Left lobe of liver (tissue), 2 donors: Measurements from ENCODE around the gene TAGLN3. TPM values are rescaled to one million over a fixed set of nuclear protein-coding genes. Genes with fewer than 3 reads are reported as not detected.

Source experiments
- ATAC-seq: fragments of 200-7000 bp; cut with Tn5 transposase; one replicate; pipeline ENCODE4 v1.9.1; 2020; ENCODE audit warnings: mild to moderate bottlenecking, moderate library complexity
- DNase-seq: peaks from one replicate; pipeline ENCODE4 v3.0.0-alpha.2; 2020; ENCODE audit warnings: low spot score
- total RNA-seq: library from RNA; stranded (reverse); gene quantifications from one replicate; pipeline ENCODE4 v1.2.1, GENCODE V29; 2021
- donor health status: DM: no; HTN: no; CAD: no; lungs with moderate emphysema.
- donor health status: DM: no; HTN: yes; CAD: no.

The TAGLN3 gene
- total RNA-seq, 1 donor from 2014 or later, result not detected

DNA sequence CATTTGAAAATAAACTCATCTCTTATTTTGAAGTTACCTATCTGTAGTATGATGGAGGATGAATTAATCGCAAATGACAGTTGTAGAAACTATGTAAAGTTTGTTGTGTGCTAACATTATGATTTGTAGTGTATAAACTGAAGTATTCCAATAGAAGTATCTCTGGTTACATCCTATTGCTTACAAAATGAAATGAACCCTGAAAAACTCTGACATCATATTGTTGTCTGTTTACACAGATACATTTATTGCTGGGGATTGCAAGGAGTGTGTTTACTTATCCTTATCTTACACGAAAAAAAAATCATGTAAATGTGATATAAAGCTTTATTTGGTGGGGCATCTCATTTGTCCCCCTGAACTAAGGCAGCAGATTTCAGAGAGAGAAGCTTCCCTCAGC lies 22.5 kb upstream of the TAGLN3 start:
- ATAC-seq, result no peak
- DNase-seq, result no peak

DNA sequence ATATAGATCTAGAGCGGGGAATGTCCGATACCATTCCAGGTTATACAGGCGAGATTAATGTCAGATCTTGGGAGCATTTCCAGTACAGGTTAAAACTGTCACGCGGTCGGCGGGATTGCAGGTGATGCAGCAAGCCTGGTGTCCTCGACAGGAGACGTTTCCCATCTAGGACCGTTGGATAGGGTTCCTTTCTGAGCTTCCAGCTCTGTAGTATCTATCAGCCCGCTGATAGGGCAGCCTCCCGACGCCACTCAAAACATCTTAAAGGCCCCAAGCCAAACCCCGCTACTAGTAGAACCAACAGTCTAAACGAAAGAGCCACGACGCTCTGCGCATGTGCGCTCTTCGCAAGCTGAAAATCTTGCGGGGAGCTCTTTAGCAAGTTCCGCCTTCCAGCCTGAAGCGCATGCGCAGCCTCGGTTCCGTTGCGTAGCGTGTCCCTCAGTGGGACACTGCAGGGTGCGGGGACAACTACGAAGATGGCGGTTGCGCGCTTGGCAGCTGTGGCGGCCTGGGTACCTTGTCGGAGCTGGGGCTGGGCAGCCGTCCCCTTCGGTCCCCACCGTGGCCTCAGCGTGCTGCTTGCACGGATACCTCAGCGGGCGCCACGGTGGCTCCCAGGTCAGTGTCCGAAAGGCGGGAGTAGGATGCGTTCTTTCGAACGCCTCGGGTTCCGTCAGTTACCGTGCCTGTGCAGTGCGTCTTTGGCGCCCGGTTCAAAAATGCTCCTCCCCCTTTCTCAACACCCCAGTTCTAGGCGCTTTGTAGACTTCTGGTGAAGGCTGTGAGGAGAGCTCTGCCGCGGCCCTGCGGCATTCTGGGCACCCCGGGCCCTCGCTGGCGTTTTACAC lies 19.9 kb upstream of the TAGLN3 start, which contains the start of gene ABHD10:
Gene ABHD10, plus strand, starts transcription at position 444 of the 851 bp plus-strand sequence. Its CDS starts 36 bp downstream, at position 480.
- DNase-seq, result peak; percentile 98
- ATAC-seq, result peak; percentile 92

DNA sequence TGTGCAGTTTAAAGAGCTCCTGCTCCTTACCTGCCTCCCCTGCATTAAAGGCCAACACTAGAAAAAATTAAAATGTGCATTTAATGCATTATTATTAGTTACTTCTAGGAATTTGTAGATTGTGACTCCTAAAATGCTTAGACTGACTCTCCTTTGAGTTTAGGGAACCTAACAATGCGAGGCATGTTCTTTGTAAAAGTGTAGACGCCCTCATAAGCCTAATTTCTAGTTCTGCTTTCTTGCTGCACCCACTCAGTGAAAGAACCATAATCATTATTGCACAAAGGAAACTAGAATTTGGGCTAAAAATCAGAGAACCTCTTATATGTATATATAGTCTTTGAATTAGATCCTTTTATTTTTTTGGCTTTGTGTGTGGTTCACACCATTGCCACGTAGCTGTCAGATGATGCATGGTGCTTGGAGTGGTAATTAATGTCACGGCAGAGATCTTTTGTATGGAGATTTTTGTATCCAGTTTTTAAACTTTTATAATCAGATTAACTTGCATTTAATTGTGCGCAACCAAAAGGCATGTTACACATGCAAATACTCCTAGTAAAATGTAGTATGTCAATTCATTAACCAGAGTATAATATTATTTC lies 19.2 kb upstream of the TAGLN3 start:
- no peak for DNase-seq
- peak; percentile 8 for ATAC-seq

DNA sequence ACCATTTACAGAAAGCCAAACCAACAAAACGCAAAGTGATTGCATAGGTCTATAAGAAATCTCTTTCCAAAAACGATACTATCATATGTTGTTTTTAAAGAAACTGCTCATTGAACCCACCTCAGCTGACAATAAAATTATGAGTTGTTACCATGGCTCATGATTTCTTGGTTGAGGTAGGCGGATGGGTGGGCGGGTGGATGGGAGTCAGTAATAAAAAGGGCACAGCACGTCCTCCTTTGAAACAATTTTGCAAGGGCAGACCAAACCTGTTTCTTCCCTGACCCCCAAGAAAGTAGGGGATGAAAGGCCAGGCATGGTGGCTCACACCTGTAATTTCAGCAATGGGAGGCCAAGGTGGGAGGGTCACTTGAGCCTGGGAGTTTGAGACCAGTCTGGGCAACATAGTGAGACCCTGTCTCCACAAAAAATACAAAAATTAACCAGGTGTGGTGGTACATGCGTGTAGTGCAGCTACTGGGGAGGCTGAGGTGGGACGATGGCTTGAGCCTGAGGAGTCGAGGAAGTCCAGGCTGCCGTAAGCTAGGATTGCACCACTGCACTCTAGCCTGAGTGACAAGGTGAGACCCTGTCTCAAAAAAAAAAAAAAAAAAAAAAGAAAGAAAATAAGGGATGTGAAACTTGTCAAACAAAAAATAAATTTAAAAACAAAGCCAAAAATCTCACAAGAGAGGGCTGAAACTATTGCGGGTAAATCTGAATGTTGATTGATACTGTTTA lies 17.8 kb upstream of the TAGLN3 start:
- no peak for DNase-seq
- ATAC-seq, result no peak

DNA sequence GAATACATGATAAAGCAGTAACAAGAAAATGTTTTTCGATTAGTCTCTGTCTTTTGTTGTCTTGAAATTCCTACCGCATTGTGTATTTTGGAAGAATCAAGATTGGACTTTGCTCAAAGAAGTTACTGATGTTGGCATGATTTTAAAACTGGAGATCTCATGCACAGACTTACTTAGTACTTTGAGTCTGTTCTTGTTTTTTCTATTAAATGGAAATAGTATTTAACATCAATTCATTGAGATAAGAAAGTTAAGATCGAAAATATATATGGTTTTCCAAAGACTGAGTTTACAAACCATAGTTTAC lies 17.3 kb upstream of the TAGLN3 start:
- no peak for ATAC-seq
- no peak for DNase-seq

DNA sequence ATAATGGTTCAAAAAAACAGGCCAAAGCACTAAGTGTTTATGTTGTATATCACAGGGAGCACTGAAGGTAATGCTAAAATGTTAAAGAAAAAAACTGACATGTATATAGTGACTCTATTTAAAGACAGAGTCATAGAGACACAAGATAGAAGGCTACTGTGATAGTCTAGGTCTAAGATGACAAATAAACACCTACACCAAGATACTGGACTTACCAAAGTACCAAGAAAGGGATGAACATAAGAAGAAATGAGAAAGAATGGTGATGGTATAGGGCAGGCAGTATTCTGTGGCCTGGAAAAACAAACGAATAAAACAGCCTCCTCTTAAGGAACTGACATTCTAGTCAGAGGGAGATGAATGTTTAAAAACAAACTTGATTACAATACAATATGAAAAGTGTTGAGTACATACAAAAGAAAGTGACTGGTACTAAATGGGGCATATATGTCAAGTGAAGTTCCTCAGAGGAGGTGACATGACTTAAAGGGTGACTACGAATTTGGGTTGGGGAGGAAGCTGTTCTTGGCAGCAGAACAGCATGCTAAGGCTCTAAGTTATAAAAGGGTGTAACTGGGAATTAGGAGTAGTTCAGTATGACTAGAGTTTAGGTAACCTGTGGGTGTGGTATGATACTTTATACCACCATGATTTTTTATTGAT lies 14.0 kb upstream of the TAGLN3 start:
- no peak for ATAC-seq
- DNase-seq, result no peak

DNA sequence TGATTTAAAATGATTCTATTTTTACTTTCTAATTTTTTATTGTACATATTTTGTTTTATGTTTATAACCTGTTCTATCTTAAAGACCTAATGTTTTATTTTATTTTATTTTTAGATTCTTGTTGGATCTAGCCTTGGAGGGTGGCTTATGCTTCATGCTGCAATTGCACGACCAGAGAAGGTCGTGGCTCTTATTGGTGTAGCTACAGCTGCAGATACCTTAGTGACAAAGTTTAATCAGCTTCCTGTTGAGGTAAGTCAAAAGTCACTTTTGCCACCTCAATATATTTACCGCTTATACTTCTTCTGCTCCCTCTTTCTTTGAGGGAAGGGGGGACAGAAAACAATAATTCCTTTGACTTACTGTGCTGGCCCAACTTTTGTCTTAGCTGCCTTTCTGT lies 11.9 kb upstream of the TAGLN3 start:
- ATAC-seq (no peak), DNase-seq (no peak)

DNA sequence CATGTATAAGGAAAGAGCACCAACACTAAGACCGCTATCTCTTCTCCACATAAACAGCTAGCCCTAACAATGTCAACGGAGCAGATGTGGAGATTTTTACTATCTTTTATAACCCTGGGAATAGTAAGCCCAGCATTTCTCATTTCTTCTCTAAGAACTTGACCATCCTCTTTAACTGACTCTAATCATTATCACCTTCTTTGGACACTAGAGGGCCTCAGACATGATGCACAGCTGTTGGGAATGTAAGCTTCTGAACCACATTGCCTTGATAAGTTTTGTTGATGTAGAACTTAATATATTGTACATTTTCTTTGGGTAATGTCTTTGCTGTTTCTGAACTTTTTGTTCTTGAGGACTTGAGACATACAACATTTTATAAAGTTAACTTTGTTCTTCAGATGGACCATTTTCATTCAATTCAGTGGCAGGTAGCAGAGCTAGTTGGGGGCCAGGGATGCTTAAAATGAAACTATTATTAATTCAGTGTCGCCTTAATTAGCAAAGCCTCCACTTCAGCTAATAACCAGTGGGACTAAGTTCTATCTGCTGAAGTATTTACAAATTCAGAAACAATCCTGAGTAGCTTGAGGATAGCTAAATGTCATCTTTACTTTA lies 9.6 kb upstream of the TAGLN3 start:
- DNase-seq, result no peak
- peak; percentile 93 for ATAC-seq

DNA sequence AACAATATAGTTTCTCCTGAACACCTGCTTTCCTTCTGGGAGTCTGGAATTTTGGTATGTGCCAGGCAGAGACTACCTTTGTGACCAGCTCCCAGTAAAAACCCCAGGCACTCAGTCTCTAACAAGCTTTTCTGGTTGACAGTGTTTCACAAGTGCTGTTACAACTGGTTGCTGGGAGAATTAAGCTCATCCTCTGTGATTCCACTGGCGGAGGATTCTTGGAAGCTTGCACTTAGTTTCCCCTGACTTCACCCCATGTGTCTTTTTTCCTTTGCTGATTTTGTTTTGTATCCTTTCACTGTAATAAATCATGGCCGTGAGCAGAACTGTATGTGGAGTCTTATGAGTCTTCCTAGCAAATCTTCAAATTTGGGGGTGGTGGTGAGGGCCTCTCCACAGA lies 5.7 kb upstream of the TAGLN3 start:
- ATAC-seq (no peak), DNase-seq (no peak)

DNA sequence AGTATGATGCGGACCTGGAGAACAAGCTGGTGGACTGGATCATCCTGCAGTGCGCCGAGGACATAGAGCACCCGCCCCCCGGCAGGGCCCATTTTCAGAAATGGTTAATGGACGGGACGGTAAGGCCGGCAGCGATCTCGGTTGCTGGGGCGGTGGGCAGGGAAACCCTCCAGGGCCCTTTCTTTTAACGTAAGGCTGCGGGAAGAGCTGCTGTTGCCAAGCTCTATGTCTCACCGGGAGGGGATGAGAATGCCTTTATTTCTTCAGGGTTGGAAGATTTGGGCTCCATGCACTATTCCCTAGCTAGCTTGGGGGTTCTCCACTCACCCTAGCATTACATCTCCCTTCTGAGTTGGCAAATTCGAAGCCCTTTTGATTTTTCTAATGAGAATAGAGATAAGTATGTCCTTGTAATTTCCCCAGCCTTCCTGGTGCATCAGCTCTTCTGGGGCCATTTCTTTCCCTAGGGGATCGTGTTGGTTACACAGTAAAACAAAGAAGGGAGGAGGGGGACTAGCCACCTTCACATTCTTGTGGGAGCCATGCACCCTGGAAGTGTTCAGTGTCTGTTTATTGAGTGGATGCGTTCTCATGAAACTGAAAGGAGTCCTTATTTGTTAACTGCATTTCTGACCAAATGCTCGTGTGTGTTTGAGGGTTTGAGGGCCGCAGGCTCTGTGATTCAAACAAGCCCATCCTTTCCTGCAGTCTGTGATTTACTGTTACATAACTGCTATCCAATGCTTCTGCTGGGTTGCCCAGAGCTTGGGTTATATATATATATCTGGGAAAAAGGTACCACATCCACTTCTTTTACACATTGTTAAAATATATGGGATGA lies 982 bp downstream of the TAGLN3 start:
- no peak for ATAC-seq
- DNase-seq, result no peak

DNA sequence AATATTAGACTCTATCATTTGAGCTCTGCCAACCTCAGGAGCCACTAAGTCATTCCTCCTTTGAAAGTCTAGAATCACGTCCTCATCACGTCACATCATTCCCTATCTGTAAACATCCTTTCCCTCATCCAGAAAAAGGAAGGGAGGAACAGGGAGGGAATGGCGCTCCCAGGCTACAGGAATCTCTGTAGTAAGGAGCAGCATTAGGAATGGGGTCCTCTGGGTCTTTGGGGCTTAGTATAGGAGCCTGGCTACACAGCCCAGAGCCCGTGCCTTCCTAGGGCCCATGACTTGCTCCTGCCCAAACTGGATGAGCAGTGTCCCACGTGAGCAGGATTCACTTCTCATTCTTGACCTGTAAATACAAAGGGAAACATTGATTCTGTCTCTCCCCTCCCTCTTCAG lies 1.6 kb downstream of the TAGLN3 start:
- DNase-seq (no peak), ATAC-seq (no peak)

DNA sequence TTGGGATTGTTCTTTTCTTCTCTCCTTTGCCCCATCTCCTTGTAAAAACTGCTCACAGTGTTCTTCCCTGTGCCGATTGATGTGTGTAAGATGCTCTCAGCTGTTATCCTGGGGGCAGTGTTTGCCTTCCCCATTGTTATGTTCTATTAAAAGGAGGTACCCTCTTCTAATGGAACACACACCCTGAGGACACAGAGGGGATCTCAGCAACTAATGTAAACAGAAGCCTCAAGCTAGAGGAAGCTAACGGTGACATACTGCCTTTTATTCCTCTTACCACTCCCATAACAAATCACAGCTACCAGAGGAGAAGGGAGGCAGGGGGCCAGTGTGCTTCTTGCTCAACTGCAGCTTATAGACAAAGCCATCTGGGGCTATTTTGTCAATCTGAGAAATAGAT lies 2.2 kb downstream of the TAGLN3 start:
- ATAC-seq (no peak), DNase-seq (no peak)

DNA sequence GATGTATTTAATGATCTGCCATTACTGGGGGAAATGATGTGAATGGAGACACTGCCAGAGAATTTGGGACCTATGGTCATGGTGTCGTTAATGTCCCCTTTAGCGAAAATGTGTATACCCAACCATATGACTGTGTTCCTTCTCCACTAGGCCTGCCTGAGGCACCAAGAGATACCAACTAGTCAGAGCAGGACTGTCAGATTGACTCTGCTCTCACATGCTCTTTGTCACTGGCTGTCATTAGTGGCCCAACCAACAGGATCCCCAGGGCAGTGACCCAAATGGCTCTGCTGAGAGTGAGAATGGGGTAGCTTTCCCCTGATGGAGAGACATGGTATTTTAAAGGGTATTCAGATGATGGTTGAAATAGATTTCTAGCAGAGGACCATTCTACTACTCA lies 2.8 kb downstream of the TAGLN3 start:
- no peak for ATAC-seq
- no peak for DNase-seq

DNA sequence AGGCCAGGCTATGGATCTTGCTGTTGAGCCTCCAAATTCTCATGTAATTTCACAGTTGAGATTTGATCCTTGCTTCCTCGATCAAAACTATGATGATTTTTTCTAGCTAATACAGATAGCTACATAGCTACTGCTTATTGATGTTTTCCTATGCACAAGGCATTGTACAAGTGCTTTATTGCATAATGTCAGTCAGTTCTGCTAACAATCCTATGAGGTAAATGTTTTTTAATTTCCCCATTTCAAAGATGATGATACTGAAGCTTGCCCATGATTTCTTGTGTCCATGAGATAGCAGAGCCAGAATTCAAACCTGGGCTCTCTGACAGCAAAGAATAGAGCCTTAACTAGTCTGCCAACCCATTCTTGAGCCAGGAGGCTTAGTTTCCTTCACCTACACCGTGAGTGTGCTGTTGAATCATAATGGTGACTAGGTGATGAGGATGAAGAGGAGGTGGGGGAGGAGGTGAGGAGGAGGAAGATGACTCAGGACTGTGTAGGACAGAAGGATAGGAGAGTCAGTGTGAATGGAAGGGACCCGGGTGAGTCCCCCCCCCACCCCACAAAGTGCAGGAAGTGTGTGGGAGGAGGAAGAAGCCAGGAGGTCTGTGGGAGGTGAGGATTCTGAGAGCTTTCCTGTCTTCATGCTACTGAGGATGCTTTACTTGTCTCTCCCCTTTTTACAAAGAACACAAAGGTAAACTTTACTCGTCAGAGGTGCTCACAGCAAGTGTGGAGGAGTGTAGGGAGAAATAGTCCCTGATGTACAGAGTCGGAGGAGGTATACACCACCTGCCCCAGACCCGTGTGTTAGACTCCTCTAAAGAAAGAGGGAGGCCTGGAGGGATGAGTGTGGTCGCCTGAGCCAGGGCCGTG lies 3.6 kb downstream of the TAGLN3 start:
- ATAC-seq (no peak), DNase-seq (no peak)

DNA sequence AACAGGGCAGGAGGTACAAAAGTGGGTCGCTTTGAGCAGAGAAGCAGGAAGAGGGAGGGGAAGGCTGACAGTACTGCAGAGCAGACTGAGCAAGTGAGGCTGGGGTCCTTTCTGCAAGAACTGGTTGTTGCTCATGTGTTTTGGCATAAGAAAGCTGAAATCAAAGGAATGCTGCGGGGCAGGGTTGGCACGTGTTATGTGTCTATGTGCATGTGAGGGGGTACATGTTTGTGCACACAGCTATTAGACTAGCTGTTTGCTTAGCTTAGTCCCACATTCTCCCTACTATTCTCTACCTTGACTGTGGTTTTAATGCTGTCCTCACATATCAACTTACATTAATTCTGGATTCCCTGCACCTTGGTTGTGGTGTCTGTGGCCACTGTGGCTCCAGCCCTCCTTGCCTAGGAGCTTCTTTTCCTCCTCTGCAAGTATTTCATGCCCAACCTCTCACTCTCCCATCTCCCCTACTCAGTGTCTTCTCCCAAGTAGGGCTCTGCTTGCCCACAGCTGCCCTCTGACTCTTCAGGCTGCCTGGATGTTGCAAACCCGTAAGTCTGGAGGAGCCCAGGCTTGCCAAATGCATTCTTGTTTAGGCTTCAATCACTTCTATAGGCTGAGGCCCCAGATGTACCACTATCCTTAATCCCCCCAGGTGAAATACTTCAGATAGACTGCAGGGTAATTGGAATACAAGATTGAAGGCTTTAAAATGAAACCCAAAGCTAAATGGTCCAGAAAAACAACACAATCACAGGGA lies 4.8 kb downstream of the TAGLN3 start:
- DNase-seq (no peak), ATAC-seq (no peak)

DNA sequence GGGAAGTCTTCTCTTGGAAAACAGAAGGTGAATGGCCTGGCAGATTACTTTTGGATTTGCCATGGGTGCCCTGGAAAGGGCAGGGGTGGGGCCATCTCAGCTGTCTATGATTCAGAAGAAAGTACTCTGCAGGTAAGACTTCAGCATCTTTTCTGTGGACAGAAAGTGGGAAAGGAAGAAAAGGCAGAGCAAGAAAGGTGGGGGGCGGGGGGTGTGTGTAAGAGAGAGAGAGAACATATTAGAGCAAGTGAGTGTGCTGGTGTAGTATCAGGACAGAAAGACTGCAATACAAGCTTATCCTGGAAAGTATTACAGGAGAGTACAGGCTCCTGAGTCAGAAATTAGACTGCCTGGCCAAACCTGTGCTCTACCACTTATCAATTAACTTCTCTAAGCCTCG lies 5.5 kb downstream of the TAGLN3 start:
- no peak for DNase-seq
- ATAC-seq, result no peak

DNA sequence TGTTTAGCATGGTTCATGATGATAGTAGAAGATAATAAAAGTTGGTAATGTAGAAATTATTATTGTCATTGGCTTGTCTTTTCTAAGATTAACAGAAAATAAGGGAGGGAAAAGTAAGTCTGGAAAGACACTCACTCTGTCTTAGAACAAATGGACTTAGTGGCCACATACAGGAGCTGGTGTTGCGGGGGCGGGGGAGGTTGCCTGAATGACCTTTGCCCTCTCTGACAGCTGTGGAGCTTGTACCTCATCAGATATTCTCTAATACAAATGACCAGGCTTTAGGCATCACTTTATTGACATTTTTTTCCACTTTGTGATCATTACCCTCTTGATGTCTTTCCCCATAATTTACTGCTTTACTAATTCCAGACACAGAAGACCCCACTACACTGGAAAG lies 5.9 kb downstream of the TAGLN3 start:
- no peak for DNase-seq
- peak; percentile 82 for ATAC-seq

DNA sequence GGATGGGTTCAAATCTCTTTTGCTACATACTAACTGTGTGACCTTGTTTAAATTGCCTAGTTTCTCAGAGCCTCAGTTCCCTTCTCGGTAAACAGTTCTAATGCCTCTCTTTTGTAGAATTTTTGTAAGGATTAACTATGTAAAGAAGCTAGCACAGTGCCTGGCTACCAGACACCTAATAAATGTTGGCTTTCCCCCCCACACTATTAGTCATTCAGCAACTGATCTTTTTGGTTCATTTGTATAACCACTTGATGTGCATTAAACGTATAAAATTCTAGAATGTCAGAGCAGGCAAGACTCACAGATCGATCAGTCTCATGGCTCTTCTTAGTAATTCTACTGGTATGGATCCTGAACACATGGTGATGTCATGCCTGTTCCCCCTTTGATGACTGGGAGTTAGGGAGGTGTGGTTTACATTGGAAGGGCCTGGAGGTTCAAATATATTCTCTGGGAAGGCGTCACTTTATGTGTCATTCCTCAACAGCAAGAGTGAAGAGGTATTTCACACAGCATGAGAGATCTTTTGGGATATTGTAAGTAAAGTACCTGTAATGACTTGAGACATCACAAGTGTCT lies 6.5 kb downstream of the TAGLN3 start:
- ATAC-seq, result no peak
- DNase-seq, result no peak
